Testis (tissue), 5 donors: ENCODE data around the gene CPD. TPM values are rescaled to one million over a fixed set of nuclear protein-coding genes. Genes with fewer than 3 reads are reported as not detected.

ENCODE experiments used
- DNase-seq: peaks from one replicate; pipeline ENCODE4 v3.0.0-alpha.2; 2019
- H3K27ac ChIP-seq, 2 donors: fragments of 200-600 bp; sonication (generic); one replicate each; pipeline ENCODE4 v1.5.1; 2019
- H3K27me3 ChIP-seq: fragments of 200-600 bp; sonication (generic); one replicate; pipeline ENCODE4 v1.5.1; 2019
- H3K36me3 ChIP-seq: fragments of 200-600 bp; sonication (generic); one replicate; pipeline ENCODE4 v1.5.1; 2017; ENCODE audit warnings: low read depth; ENCODE audit errors: missing control alignments
- H3K4me1 ChIP-seq: fragments of 200-600 bp; sonication (generic); one replicate; pipeline ENCODE4 v1.5.1; 2019
- H3K4me3 ChIP-seq, 2 donors: fragments of 200-600 bp; sonication (generic); one replicate each; pipeline ENCODE4 v1.5.1; 2017 to 2019
- H3K9me3 ChIP-seq: fragments of 200-600 bp; sonication (generic); one replicate; pipeline ENCODE4 v1.5.1; 2017
- POLR2A ChIP-seq: fragments of 450-650 bp; IDR thresholded peaks from one replicate; pipeline ENCODE4 v1.6.1; 2017; ENCODE audit warnings: antibody characterized with exemption, mild to moderate bottlenecking, moderate library complexity
- WGBS, 2 donors: methylation state at CpG; one replicate each; pipeline ENCODE4 v1.1.5; 2018; 5-methylcytosine and 5-hydroxymethylcytosine counted together
- intact Hi-C: fragments of 100-400 bp; cut with DNase I; formaldehyde crosslinking; loops from one replicate; pipeline ENCODE4 v1.15.1; 2023; ENCODE audit warnings: low total_unique reads
- long read RNA-seq, 2 donors: transcript quantifications; one replicate each; lab custom pipeline, GENCODE V29; 2026
- polyA plus RNA-seq: library from polyadenylated mRNA; stranded (reverse); fragments of 350-450 nt; fragmentation: Illumina TruSeq; extraction: RNeasy Lipid Tissue Mini Kit (QIAGEN cat#74804); gene quantifications from one replicate; pipeline ENCODE4 v1.2.3, GENCODE V29; 2014; ENCODE audit warnings: low read depth, low replicate concordance; ENCODE audit not compliant: insufficient read depth
- total RNA-seq, 2 donors: library from RNA; depleted of rRNA; stranded (reverse); fragments of >200 nt; gene quantifications; one replicate each; pipeline ENCODE4 v1.2.3, GENCODE V29; 2016
- TF ChIP-seq, protein P1 (sequence below), 3 experiments: fragments of 450-650 bp in 2 of 3; fragments of 200-600 bp in 1 of 3; sonication (generic) in 1 of 3; IDR thresholded peaks; one replicate each; pipeline ENCODE4 v1.5.1; 2016 to 2019; ENCODE audit warnings: antibody characterized with exemption in 3 of 3, mild to moderate bottlenecking in 2 of 3, moderate library complexity in 1 of 3

Gene CPD
- total RNA-seq (100 to 1,000 TPM; 134 to 194 TPM), polyA plus RNA-seq (108 TPM)
- long read RNA-seq, donor 1, full-length matches to known transcripts: 9 of 9 reads
- long read RNA-seq, donor 1, partial matches to known transcripts: 0 of 9 reads
- long read RNA-seq, donor 1, other reads (novel, unspliced or antisense): 0 of 9 reads
- long read RNA-seq, donor 2, full-length matches to known transcripts: 5 of 11 reads
- long read RNA-seq, donor 2, partial matches to known transcripts: 6 of 11 reads
- long read RNA-seq, donor 2, other reads (novel, unspliced or antisense): 0 of 11 reads

- peak; percentile 98 for DNase-seq
- Histone ChIP-seq H3K27ac (peak within 1 kb of the TSS; percentile 73 to 89), H3K27me3 (no peaks in the 10 kb centered on the region), H3K4me1 (peaks cover 12% of the 10 kb centered on the region), H3K36me3 (no peaks in the 10 kb centered on the region), H3K9me3 (no peaks in the 10 kb centered on the region), H3K4me3 (peak within 1 kb of the TSS; percentile 90 to 92)
- intact Hi-C loops: no loop called here
- 0 to 2% methylated on average over 23 to 59 of the region's 59 CpGs for WGBS, 2 donors
- TF ChIP-seq, protein P1, sequence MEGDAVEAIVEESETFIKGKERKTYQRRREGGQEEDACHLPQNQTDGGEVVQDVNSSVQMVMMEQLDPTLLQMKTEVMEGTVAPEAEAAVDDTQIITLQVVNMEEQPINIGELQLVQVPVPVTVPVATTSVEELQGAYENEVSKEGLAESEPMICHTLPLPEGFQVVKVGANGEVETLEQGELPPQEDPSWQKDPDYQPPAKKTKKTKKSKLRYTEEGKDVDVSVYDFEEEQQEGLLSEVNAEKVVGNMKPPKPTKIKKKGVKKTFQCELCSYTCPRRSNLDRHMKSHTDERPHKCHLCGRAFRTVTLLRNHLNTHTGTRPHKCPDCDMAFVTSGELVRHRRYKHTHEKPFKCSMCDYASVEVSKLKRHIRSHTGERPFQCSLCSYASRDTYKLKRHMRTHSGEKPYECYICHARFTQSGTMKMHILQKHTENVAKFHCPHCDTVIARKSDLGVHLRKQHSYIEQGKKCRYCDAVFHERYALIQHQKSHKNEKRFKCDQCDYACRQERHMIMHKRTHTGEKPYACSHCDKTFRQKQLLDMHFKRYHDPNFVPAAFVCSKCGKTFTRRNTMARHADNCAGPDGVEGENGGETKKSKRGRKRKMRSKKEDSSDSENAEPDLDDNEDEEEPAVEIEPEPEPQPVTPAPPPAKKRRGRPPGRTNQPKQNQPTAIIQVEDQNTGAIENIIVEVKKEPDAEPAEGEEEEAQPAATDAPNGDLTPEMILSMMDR (IDR thresholded peaks at IDR 0.05): peak in 1 of 3 experiments; percentile 17
- no peak for TF ChIP-seq POLR2A
Observed at GRCh38 chr17:30378825-30379302, at the start of gene CPD. TSS of gene CPD (plus strand) at chr17:30378927. CDS start at chr17:30378981, 54 bp downstream.

- Histone ChIP-seq H3K4me1 (no peaks in the 10 kb centered on the region), H3K27ac (no peak overlapping the region), H3K9me3 (no peaks in the 10 kb centered on the region), H3K27me3 (no peaks in the 10 kb centered on the region), H3K4me3 (no peak overlapping the region), H3K36me3 (no peaks in the 10 kb centered on the region)
- intact Hi-C loops: no loop called here
- 62 to 65% methylated on average over 4 of the region's 4 CpGs for WGBS, 2 donors
- no peak for DNase-seq
- TF ChIP-seq, protein P1 (IDR thresholded peaks at IDR 0.05): no peak
- no peak for TF ChIP-seq POLR2A
Observed at GRCh38 chr17:30332057-30332542, 46.6 kb upstream of the CPD start.

GRCh38 chr17:30333503-30334360 lies 45.0 kb upstream of the CPD start, which contains the start of gene TMIGD1:
TSS of gene TMIGD1 (minus strand) at chr17:30334057. CDS start at chr17:30332133, 1,924 bp downstream.
- no peak for TF ChIP-seq POLR2A
- TF ChIP-seq, protein P1 (IDR thresholded peaks at IDR 0.05): no peak
- no peak within 1 kb of the TSS for H3K27ac ChIP-seq
- intact Hi-C loops: no loop called here
- no peaks in the 10 kb centered on the region for H3K36me3 ChIP-seq
- no peak for DNase-seq
- H3K4me1 ChIP-seq: no peaks in the 10 kb centered on the region
- no peak within 1 kb of the TSS for H3K4me3 ChIP-seq
- H3K9me3 ChIP-seq: no peaks in the 10 kb centered on the region
- 90 to 93% methylated on average over 9 of the region's 9 CpGs for WGBS, 2 donors
- H3K27me3 ChIP-seq: no peaks in the 10 kb centered on the region

GRCh38 chr17:30334421-30334820 lies 44.3 kb upstream of the CPD start:
- no peak for TF ChIP-seq POLR2A
- Histone ChIP-seq H3K36me3 (no peaks in the 10 kb centered on the region), H3K4me3 (no peak overlapping the region), H3K27ac (no peak overlapping the region), H3K27me3 (no peaks in the 10 kb centered on the region), H3K9me3 (no peaks in the 10 kb centered on the region), H3K4me1 (no peaks in the 10 kb centered on the region)
- DNase-seq: no peak
- WGBS, 2 donors: 92 to 95% methylated on average over 4 of the region's 4 CpGs
- intact Hi-C loops: no loop called here
